HEK293 (cell line): ENCODE measurements around the gene TFR2.

Experiments
- CTCF ChIA-PET: fragments of 350-600 bp; formaldehyde crosslinking; extraction: SDS; loops from one replicate; lab custom pipeline; 2021; ENCODE audit warnings: antibody characterized with exemption; lab: Yijun Ruan, JAX
- POLR2A ChIA-PET: fragments of 300-600 bp; formaldehyde crosslinking; extraction: SDS; loops from one replicate; lab custom pipeline; 2020; ENCODE audit warnings: antibody characterized with exemption, inconsistent platforms; lab: Yijun Ruan, JAX
- H3K27ac ChIP-seq: fragments of 200-500 bp; sonication (Bioruptor generic); 2 replicates; pipeline ENCODE4 v1.5.1; 2014; ENCODE audit warnings: low read depth, low read length, control low read depth, inconsistent platforms; ENCODE audit errors: extremely low read depth
- H3K36me3 ChIP-seq, 2 experiments: fragments of 200-500 bp in 1 of 2; sonication (Bioruptor generic) in 1 of 2; 1 replicate in 1 of 2; 2 replicates in 1 of 2; pipeline ENCODE4 v1.5.1; 2014 to 2017; ENCODE audit warnings: inconsistent platforms in 2 of 2, low read length in 2 of 2; ENCODE audit not compliant: control insufficient read depth in 2 of 2, insufficient read depth in 1 of 2
- H3K4me1 ChIP-seq: fragments of 200-500 bp; sonication (Bioruptor generic); 2 replicates; pipeline ENCODE4 v1.5.1; 2014; ENCODE audit warnings: mild to moderate bottlenecking, low read length, inconsistent platforms; ENCODE audit not compliant: control insufficient read depth, insufficient read depth
- H3K4me3 ChIP-seq: 2 replicates; pipeline ENCODE4 v1.5.1; 2011; ENCODE audit warnings: low read depth, mild to moderate bottlenecking, control low read depth, low read length, moderate library complexity
- H3K9me3 ChIP-seq: fragments of 200-500 bp; sonication (Bioruptor generic); 2 replicates; pipeline ENCODE4 v1.5.1; 2014; ENCODE audit warnings: low read depth, low read length, inconsistent platforms; ENCODE audit not compliant: control insufficient read depth, insufficient read depth
- KLF9 ChIP-seq: fragments of 450-650 bp; formaldehyde crosslinking; IDR thresholded peaks from 2 replicates; pipeline ENCODE4 v1.5.1; 2016; ENCODE audit warnings: missing biosample characterization, missing genetic modification characterization, low read depth
- OSR2 ChIP-seq: fragments of 450-650 bp; formaldehyde crosslinking; IDR thresholded peaks from 2 replicates; pipeline ENCODE4 v1.5.1; 2016; ENCODE audit warnings: missing biosample characterization, missing genetic modification characterization
- REST ChIP-seq: fragments of 450-650 bp; formaldehyde crosslinking; IDR thresholded peaks from 2 replicates; pipeline ENCODE4 v1.5.1; 2016; ENCODE audit warnings: missing biosample characterization, missing genetic modification characterization
- ZBTB21 ChIP-seq: fragments of 450-650 bp; formaldehyde crosslinking; IDR thresholded peaks from 2 replicates; pipeline ENCODE4 v1.5.1; 2017; ENCODE audit warnings: missing biosample characterization, missing genetic modification characterization
- ZBTB44 ChIP-seq: fragments of 450-650 bp; IDR thresholded peaks from 2 replicates; pipeline ENCODE4 v1.5.1; 2018; ENCODE audit warnings: missing biosample characterization, mild to moderate bottlenecking, missing genetic modification characterization
- ZBTB8A ChIP-seq: fragments of 450-650 bp; formaldehyde crosslinking; IDR thresholded peaks from 2 replicates; pipeline ENCODE4 v1.5.1; 2016; ENCODE audit warnings: missing biosample characterization, missing genetic modification characterization
- ZFP37 ChIP-seq: fragments of 450-650 bp; formaldehyde crosslinking; IDR thresholded peaks from 2 replicates; pipeline ENCODE4 v1.5.1; 2016; ENCODE audit warnings: missing biosample characterization, missing genetic modification characterization
- ZNF10 ChIP-seq: fragments of 450-650 bp; formaldehyde crosslinking; IDR thresholded peaks from 2 replicates; pipeline ENCODE4 v1.5.1; 2017; ENCODE audit warnings: missing biosample characterization, missing genetic modification characterization
- ZNF114 ChIP-seq: fragments of 450-650 bp; formaldehyde crosslinking; IDR thresholded peaks from 2 replicates; pipeline ENCODE4 v1.5.0; 2017; ENCODE audit warnings: missing biosample characterization, missing genetic modification characterization
- ZNF121 ChIP-seq: fragments of 450-650 bp; formaldehyde crosslinking; IDR thresholded peaks from 2 replicates; pipeline ENCODE4 v1.5.1; 2016; ENCODE audit warnings: missing biosample characterization, missing genetic modification characterization
- ZNF157 ChIP-seq: fragments of 450-650 bp; formaldehyde crosslinking; IDR thresholded peaks from 2 replicates; pipeline ENCODE4 v1.5.1; 2016; ENCODE audit warnings: missing biosample characterization, missing genetic modification characterization
- ZNF18 ChIP-seq: fragments of 450-650 bp; formaldehyde crosslinking; IDR thresholded peaks from 2 replicates; pipeline ENCODE4 v1.5.1; 2016; ENCODE audit warnings: missing biosample characterization, missing genetic modification characterization
- ZNF19 ChIP-seq: fragments of 450-650 bp; formaldehyde crosslinking; IDR thresholded peaks from 2 replicates; pipeline ENCODE4; 2016; ENCODE audit warnings: missing biosample characterization, missing genetic modification characterization, low read depth
- ZNF335 ChIP-seq: fragments of 450-650 bp; formaldehyde crosslinking; conservative IDR thresholded peaks from 2 replicates; pipeline ENCODE4 v1.5.1; 2016; ENCODE audit warnings: missing biosample characterization, missing genetic modification characterization
- ZNF473 ChIP-seq: fragments of 450-650 bp; formaldehyde crosslinking; IDR thresholded peaks from 2 replicates; pipeline ENCODE4 v1.5.1; 2017; ENCODE audit warnings: missing biosample characterization, missing genetic modification characterization
- ZNF488 ChIP-seq: fragments of 450-650 bp; formaldehyde crosslinking; IDR thresholded peaks from 2 replicates; pipeline ENCODE4 v1.5.1; 2016; ENCODE audit warnings: missing biosample characterization, missing genetic modification characterization
- ZNF501 ChIP-seq: fragments of 450-650 bp; formaldehyde crosslinking; IDR thresholded peaks from 2 replicates; pipeline ENCODE4 v1.5.1; 2016; ENCODE audit warnings: missing biosample characterization, missing genetic modification characterization
- ZNF529 ChIP-seq: fragments of 450-650 bp; formaldehyde crosslinking; IDR thresholded peaks from 2 replicates; pipeline ENCODE4 v1.5.1; 2017; ENCODE audit warnings: missing genetic modification characterization, missing biosample characterization; ENCODE audit not compliant: insufficient replicate concordance
- ZNF530 ChIP-seq: fragments of 450-650 bp; formaldehyde crosslinking; IDR thresholded peaks from 2 replicates; pipeline ENCODE4 v1.5.1; 2016; ENCODE audit warnings: low read depth, missing biosample characterization, missing genetic modification characterization
- ZNF639 ChIP-seq: fragments of 450-650 bp; formaldehyde crosslinking; IDR thresholded peaks from 2 replicates; pipeline ENCODE4 v1.5.1; 2016; ENCODE audit warnings: missing biosample characterization, missing genetic modification characterization
- ZNF768 ChIP-seq: fragments of 450-650 bp; formaldehyde crosslinking; IDR thresholded peaks from 2 replicates; pipeline ENCODE4 v1.5.1; 2018; ENCODE audit warnings: missing biosample characterization, mild to moderate bottlenecking, missing genetic modification characterization
- ZNF777 ChIP-seq: fragments of 450-650 bp; formaldehyde crosslinking; IDR thresholded peaks from 2 replicates; pipeline ENCODE4 v1.5.1; 2017; ENCODE audit warnings: missing biosample characterization, missing genetic modification characterization, borderline replicate concordance
- ZSCAN30 ChIP-seq: fragments of 450-650 bp; IDR thresholded peaks from 2 replicates; pipeline ENCODE4 v1.5.1; 2018; ENCODE audit warnings: missing biosample characterization, mild to moderate bottlenecking, missing genetic modification characterization, moderate library complexity
- ZSCAN4 ChIP-seq: fragments of 450-650 bp; formaldehyde crosslinking; IDR thresholded peaks from 2 replicates; pipeline ENCODE4 v1.5.1; 2017; ENCODE audit warnings: missing biosample characterization, missing genetic modification characterization
- ZXDB ChIP-seq: fragments of 450-650 bp; formaldehyde crosslinking; IDR thresholded peaks from 2 replicates; pipeline ENCODE4 v1.5.1; 2016; ENCODE audit warnings: missing biosample characterization, missing genetic modification characterization

The TFR2 gene

GRCh38 chr7:100595188-100595587 lies 46.2 kb downstream of the TFR2 start:
- H3K9me3 ChIP-seq, result no peaks in the 10 kb centered on the region
- H3K36me3 ChIP-seq, result no peaks in the 10 kb centered on the region; a peak in 1 of 3 replicates
- CTCF ChIA-PET, result interaction anchor here (0.6 kb wide), 2 partner anchors 130 to 340 kb away, joined by 3 to 4 read pairs; no protein-coding TSS in a partner anchor
- no peaks in the 10 kb centered on the region for H3K4me1 ChIP-seq
- POLR2A ChIA-PET, result interaction anchor here (6.4 kb wide), 1 partner anchor 10 kb away, joined by 41 read pairs; the partner anchor contains the start of genes FBXO24 and LRCH4
- H3K4me3 ChIP-seq, result no peak overlapping the region
- no peak overlapping the region for H3K27ac ChIP-seq
- TF ChIP-seq KLF9 (tag by site-specific recombination), result no peak
- peak; percentile 56; the same call in 1 of the 2 replicates for TF ChIP-seq ZNF121
- no peak for TF ChIP-seq ZNF10 (tag by site-specific recombination)
- TF ChIP-seq ZNF18 (tag by site-specific recombination), result no peak
- TF ChIP-seq ZBTB44 (tag by site-specific recombination), result no peak

GRCh38 chr7:100591596-100591995 lies 49.8 kb downstream of the TFR2 start:
- no peak overlapping the region for H3K4me3 ChIP-seq
- no peaks in the 10 kb centered on the region for H3K4me1 ChIP-seq
- no peak overlapping the region for H3K27ac ChIP-seq
- ChIA-PET POLR2A (no interaction called here), CTCF (interaction anchor here (0.9 to 1.4 kb wide), 2 partner anchors 12 to 32 kb away, joined by 3 to 5 read pairs; no protein-coding TSS in a partner anchor)
- no peaks in the 10 kb centered on the region for H3K9me3 ChIP-seq
- TF ChIP-seq ZSCAN30 (no peak), ZNF157 (no peak), OSR2 (tag by site-specific recombination) (no peak), ZNF530 (tag by site-specific recombination) (no peak), ZNF473 (tag by site-specific recombination) (no peak), ZNF529 (tag by site-specific recombination) (no peak), ZNF768 (tag by site-specific recombination) (no peak), REST (tag by site-specific recombination) (no peak), ZBTB21 (no peak), ZNF114 (no peak), ZSCAN4 (tag by site-specific recombination) (no peak), ZNF501 (tag by site-specific recombination) (no peak), ZNF19 (tag by site-specific recombination) (no peak), ZXDB (tag by site-specific recombination) (no peak), ZNF488 (no peak), ZNF777 (tag by site-specific recombination) (no peak), ZBTB8A (tag by site-specific recombination) (no peak), ZNF639 (no peak), ZNF335 (no peak), ZFP37 (tag by site-specific recombination) (no peak)
- H3K36me3 ChIP-seq, result no peaks in the 10 kb centered on the region; a peak in 1 of 3 replicates
